Mucosa of descending colon (tissue), 3 donors: ENCODE data around the gene SLC9A2. TPM values are rescaled to one million over a fixed set of nuclear protein-coding genes. Genes with fewer than 3 reads are reported as not detected.

ENCODE experiments used
- ATAC-seq: fragments of 200-7000 bp; cut with Tn5 transposase; one replicate; pipeline ENCODE4 v1.9.1; 2020; ENCODE audit warnings: mild to moderate bottlenecking, moderate library complexity
- DNase-seq, 3 donors: peaks; one replicate each; pipeline ENCODE4 v3.0.0-alpha.2; 2020
- H3K36me3 ChIP-seq: fragments of 200-600 bp; one replicate; pipeline ENCODE4 v1.8.0; 2021; ENCODE audit warnings: low read depth, mild to moderate bottlenecking
- H3K4me1 ChIP-seq: fragments of 200-600 bp; one replicate; pipeline ENCODE4 v1.8.0; 2021; ENCODE audit warnings: low read depth, mild to moderate bottlenecking
- H3K4me3 ChIP-seq: fragments of 200-600 bp; one replicate; pipeline ENCODE4 v1.8.0; 2021; ENCODE audit warnings: mild to moderate bottlenecking
- H3K9me3 ChIP-seq: fragments of 200-600 bp; one replicate; pipeline ENCODE4 v1.8.0; 2021; ENCODE audit warnings: mild to moderate bottlenecking
- intact Hi-C, 2 donors: fragments of 100-400 bp; cut with DNase I in 1 of 2; cut with micrococcal nuclease in 1 of 2; formaldehyde crosslinking; loops; one replicate each; pipeline versions ENCODE4 v1.11.0 to v1.11.1; 2022; cut with DNase I, micrococcal nuclease
- total RNA-seq, 3 donors: library from RNA; stranded (reverse); fragmentation: NEBNext Ultra II Directional in 2 of 3; extraction: Animal tissue kit (Norgen Biotek cat#: 25700) in 2 of 3; gene quantifications; one replicate each; pipeline versions ENCODE4 v1.2.1 to v1.2.4, GENCODE V29; 2021 to 2023
- TF ChIP-seq, protein P1 (sequence below): fragments of 200-600 bp; IDR thresholded peaks from one replicate; pipeline ENCODE4 v1.8.0; 2022; ENCODE audit warnings: antibody characterized with exemption, mild to moderate bottlenecking
- donor health status: DM: no; HTN: no; CAD: no; lungs with moderate emphysema.
- donor health status: DM: no; HTN: no; CAD: no.
- donor health status: DM: no; HTN: yes; CAD: no.

Gene SLC9A2
- total RNA-seq, 3 donors from 2014 or later: 32.2 to 92.9 (median 67.1) TPM

GRCh38 chr2:102660070-102660469, 40.7 kb downstream of the SLC9A2 start:
- no peaks in the 10 kb centered on the region for H3K9me3 ChIP-seq
- TF ChIP-seq, protein P1, sequence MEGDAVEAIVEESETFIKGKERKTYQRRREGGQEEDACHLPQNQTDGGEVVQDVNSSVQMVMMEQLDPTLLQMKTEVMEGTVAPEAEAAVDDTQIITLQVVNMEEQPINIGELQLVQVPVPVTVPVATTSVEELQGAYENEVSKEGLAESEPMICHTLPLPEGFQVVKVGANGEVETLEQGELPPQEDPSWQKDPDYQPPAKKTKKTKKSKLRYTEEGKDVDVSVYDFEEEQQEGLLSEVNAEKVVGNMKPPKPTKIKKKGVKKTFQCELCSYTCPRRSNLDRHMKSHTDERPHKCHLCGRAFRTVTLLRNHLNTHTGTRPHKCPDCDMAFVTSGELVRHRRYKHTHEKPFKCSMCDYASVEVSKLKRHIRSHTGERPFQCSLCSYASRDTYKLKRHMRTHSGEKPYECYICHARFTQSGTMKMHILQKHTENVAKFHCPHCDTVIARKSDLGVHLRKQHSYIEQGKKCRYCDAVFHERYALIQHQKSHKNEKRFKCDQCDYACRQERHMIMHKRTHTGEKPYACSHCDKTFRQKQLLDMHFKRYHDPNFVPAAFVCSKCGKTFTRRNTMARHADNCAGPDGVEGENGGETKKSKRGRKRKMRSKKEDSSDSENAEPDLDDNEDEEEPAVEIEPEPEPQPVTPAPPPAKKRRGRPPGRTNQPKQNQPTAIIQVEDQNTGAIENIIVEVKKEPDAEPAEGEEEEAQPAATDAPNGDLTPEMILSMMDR: no peak
- H3K36me3 ChIP-seq: no peaks in the 10 kb centered on the region
- H3K4me1 ChIP-seq: peaks cover 21% of the 10 kb centered on the region
- no peak overlapping the region for H3K4me3 ChIP-seq
- ATAC-seq: peak; percentile 52
- intact Hi-C loops: no loop called here
- no peak for DNase-seq

- TF ChIP-seq, protein P1: no peak
- Histone ChIP-seq H3K4me1 (peaks cover 21% of the 10 kb centered on the region), H3K4me3 (no peak overlapping the region), H3K36me3 (no peaks in the 10 kb centered on the region), H3K9me3 (no peaks in the 10 kb centered on the region)
- DNase-seq: no peak
- intact Hi-C loops: no loop called here
- ATAC-seq: peak; percentile 74
These were observed 41.2 kb downstream of the SLC9A2 start for GRCh38 chr2:102660574-102660973.

GRCh38 chr2:102661846-102662245, 42.5 kb downstream of the SLC9A2 start:
- DNase-seq: no peak

GRCh38 chr2:102662833-102663232, 43.5 kb downstream of the SLC9A2 start:
- intact Hi-C loops: no loop called here
- no peak for ATAC-seq
- no peaks in the 10 kb centered on the region for H3K36me3 ChIP-seq
- DNase-seq: no peak
- H3K4me1 ChIP-seq: peaks cover 23% of the 10 kb centered on the region
- no peaks in the 10 kb centered on the region for H3K9me3 ChIP-seq
- TF ChIP-seq, protein P1: no peak
- H3K4me3 ChIP-seq: no peak overlapping the region

More at GRCh38 chr2:102661846-102662245, 42.5 kb downstream of the SLC9A2 start:
- Histone ChIP-seq H3K4me1 (peaks cover 21% of the 10 kb centered on the region), H3K9me3 (no peaks in the 10 kb centered on the region), H3K4me3 (no peak overlapping the region), H3K36me3 (no peaks in the 10 kb centered on the region)
- TF ChIP-seq, protein P1: no peak
- intact Hi-C loops: no loop called here
- no peak for ATAC-seq

DNA sequence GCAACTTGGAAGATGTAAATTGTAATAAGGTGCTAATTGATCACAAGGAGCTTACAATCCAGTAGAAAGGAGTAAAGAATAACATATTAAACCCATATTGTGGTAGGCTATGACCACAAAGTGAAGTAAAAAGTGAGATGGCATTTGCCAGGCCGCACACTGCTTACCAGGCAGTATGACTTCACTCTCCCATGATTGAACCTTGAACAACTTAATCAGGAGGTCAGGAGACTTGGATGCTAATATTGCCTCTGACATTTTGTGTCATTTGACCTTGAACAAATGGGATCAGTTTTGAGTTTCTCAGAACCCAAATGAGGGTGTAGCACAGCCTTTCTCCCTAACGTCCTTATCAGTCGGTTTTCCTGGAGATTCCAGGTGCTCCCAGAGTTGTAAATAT, 44.0 kb downstream of the SLC9A2 start:
- ATAC-seq (peak; percentile 15), DNase-seq (no peak)
- intact Hi-C loops: no loop called here
- TF ChIP-seq, protein P1: no peak
- H3K36me3 ChIP-seq: no peaks in the 10 kb centered on the region
- no peak overlapping the region for H3K4me3 ChIP-seq
- H3K9me3 ChIP-seq: no peaks in the 10 kb centered on the region
- peaks cover 27% of the 10 kb centered on the region for H3K4me1 ChIP-seq

- DNase-seq (peak in 1 of 3 donors; percentile 64), ATAC-seq (peak; percentile 82)
- intact Hi-C loops: no loop called here
- peaks cover 28% of the 10 kb centered on the region for H3K4me1 ChIP-seq
- H3K4me3 ChIP-seq: no peak overlapping the region
- TF ChIP-seq, protein P1: no peak
- H3K36me3 ChIP-seq: no peaks in the 10 kb centered on the region
- no peaks in the 10 kb centered on the region for H3K9me3 ChIP-seq
These were observed 45.1 kb downstream of the SLC9A2 start for GRCh38 chr2:102664471-102664909.
